ENCODE measurements around the gene IFITM5. TPM values are rescaled to one million over a fixed set of nuclear protein-coding genes. Genes with fewer than 3 reads are reported as not detected.

IFITM5 gene
- total and polyA plus RNA-seq, 2 of the 8 experiments (the other 6 are each of a cell fraction or from before 2014, with no cell fraction given) = not detected

- TF ChIP-seq CHD7 (IDR thresholded peaks at IDR 0.05; ENCODE audit: insufficient replicate concordance, low read length) (no peak), CEBPB (IDR thresholded peaks at IDR 0.05; ENCODE audit: low read depth, low read length) (no peak), BACH1 (IDR thresholded peaks at IDR 0.05; ENCODE audit: low read length) (no peak), SIN3A (conservative IDR thresholded peaks at IDR 0.05 in 1 of 2, IDR thresholded peaks at IDR 0.05 in 1 of 2; ENCODE audit: low read depth in 1 of 2, low read length in 2 of 2) (no peak), NRF1 (IDR thresholded peaks at IDR 0.05; ENCODE audit: low read depth, low read length) (no peak), PHF8 (conservative IDR thresholded peaks at IDR 0.05; ENCODE audit: low read depth, low read length) (no peak), SP1 (IDR thresholded peaks at IDR 0.05; ENCODE audit: low read depth, low read length) (no peak), TEAD4 (IDR thresholded peaks at IDR 0.05; ENCODE audit: low read depth, low read length) (no peak), NANOG (IDR thresholded peaks at IDR 0.05; ENCODE audit: insufficient read depth, low read depth, low read length, poor library complexity, severe bottlenecking) (no peak), TAF1 (IDR thresholded peaks at IDR 0.05; ENCODE audit: low read depth, low read length) (no peak), SUZ12 (IDR thresholded peaks at IDR 0.05; ENCODE audit: low read length) (no peak)
Observed at GRCh38 chr11:266676-267439, 32.5 kb downstream of the IFITM5 start (continued).
